Left hindlimb (tissue), 1 donor: ENCODE measurements around the gene MRTFA.
"Not testable (repeated sequence)": the region's sequence is repeated elsewhere in the genome, so short reads cannot be mapped to it uniquely, and the experiment has no call there.

Experiments used
- DNase-seq: peaks from one replicate; pipeline ENCODE4 v3.0.0-alpha.2; 2018

Gene MRTFA

DNA sequence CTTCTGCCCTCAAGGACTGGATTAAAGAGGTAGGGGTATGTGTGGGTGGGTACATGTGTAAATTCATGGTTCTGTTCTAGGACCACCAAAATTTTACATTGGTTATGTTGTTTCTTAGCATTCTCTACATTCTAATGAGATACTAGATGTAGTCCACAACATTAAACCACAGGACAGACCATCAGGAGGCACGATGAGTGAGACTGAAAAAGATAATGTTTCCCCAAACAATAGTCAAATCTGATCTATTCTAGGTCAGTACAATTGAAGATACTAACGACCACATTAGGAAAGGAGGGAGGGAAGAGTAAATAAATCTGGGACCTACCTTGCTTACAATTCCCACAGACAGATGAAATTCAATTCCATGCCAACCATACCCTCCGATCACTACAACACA lies 42.2 kb downstream of the MRTFA start:
- no peak for DNase-seq

DNA sequence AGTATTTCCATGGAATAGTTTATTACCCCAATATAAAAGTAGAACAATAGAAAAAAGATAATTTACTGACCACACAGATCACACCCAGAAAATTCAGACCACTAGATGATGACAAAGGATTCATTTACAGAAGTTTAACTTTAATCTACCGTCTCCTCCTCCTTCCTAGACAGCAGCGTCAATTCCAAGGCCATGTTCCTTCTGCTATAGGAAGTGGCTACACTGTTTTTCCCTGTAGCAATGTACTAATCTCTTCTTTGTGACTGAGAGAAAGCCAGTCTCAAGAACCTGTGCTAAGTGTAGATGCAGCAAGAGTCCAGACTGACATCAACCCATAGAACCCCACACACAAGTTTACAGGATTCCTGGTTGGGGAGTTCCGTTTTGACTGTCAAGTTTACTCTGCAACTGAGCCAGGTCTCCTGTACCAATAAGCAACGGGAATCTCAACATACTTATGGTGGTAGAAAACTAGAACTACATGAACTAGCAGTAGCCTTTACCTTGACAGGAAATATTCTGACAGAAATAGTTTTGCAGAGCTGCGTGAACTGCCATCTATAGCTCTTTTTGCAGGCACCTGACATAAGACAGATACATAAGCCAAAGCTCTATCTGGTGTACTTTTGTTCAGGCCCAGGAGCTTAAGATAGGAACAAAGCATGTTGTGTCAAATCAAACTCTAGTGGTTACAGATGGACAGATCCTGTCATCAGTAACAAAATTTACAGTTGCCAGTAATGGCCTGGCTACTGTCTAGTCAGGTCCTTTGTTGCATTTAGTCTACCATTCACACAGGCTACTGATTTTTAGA lies 42.9 kb downstream of the MRTFA start:
- no peak for DNase-seq

DNA sequence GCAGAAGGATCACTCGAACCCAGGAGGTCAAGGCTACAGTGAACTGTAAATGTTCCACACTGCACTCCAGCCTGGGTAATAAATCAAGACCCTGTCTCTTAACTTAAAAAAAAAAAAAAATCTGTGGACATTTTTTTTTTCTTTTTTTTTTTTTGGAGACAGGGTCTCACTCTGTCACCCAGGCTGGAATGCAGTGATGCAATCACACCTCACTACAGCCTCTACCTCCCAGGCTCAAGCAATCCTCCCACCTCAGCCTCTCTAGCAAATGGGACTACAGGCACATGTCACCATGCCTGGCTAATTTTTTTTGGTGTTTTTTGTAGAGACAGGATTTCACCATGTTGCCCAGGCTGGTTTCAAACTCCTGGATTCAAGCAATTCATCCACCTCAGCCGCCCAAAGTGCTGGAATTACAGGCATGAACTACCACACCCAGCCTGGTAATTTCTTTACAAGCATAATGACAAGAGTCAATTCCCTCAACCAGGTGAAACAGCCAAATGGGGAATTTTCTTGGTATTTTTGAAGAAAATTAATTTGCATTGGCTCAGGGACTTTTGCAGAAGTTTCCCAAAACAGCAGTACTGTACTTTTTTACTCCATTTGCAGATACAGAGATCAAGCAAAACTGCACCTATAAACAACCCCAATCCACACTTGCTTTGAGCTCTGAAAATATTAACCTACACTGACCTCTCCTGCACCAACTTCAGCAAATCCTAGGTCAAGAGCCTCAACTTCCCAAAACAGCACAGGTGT lies 44.0 kb downstream of the MRTFA start:
- no peak for DNase-seq

DNA sequence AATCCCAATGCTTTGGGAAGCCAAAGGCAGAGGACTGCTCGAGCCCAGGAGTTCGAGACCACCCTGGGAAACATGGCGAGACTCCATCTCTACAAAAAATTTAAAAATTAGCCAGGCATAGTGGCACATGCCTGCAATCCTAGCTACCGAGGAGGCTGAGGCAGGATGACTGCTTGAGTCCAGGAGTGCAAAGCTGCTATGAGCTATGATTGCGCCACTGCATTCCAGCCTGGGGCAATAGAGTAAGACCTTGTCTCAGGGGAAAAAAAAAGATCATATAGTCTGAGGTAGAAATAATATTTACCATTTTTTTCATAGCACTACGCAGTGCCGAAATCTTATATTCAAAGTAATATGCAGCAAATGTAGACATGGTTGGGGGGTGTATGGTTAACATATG lies 47.8 kb downstream of the MRTFA start:
- DNase-seq: no peak

DNA sequence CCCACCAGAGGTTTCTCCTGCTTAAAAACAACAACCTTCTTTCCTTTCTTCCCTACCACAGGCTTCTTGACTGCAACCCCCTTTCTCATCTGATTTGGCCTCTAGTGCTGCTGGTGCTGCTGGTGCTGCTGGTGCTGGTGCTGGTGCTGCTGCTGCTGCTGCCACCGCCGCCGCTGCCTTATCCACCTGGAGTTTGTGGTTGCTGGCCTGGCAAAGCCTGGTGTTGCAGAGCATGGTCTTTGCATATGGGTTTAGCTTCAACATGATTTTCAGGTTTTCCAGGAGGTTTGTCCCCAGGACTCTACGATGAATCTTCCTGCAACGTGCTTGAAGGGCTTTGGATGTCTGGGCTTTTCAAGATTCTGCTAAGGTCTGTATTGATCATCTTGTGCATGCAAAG lies 49.7 kb downstream of the MRTFA start:
- no peak for DNase-seq

DNA sequence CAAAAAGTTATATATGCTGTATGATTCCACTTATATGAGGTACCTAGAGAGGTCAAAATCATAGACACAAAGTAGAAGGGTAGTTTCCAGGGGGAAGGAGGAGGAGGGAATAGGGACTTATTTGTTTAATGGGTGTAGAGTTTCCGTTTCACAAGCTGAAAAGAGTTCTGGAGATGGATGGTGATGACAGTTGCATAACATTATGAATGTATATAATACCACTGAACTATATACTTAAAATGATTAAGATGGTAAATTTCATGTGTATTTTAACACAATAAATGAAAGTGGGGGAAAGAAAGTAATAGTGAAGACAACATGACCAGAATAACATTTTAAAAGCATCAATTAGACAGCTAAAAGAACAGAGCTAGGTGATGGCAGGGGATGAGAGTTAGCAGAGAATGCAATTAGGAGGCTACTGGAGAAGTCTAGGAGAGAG lies 51.2 kb downstream of the MRTFA start:
- DNase-seq: no peak

DNA sequence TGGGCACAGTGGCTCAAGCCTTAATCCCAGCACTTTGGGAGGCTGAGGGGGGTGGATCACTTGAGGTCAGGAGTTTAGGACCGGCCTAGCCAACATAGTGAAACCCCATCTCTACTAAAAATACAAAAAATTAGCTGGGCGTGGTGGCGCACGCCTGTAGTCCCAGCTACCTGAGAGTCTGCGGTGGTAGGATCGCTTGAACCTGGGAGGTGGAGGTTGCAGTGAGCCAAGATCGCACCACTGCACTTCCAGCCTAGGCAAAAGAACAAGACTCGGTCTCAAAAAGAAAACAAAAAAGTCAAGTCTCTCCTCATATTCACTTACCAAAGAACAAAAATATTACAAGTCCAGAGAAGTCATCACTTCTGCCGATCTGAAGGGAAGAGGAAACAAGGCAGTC lies 51.8 kb downstream of the MRTFA start:
- not testable (repeated sequence) for DNase-seq

DNA sequence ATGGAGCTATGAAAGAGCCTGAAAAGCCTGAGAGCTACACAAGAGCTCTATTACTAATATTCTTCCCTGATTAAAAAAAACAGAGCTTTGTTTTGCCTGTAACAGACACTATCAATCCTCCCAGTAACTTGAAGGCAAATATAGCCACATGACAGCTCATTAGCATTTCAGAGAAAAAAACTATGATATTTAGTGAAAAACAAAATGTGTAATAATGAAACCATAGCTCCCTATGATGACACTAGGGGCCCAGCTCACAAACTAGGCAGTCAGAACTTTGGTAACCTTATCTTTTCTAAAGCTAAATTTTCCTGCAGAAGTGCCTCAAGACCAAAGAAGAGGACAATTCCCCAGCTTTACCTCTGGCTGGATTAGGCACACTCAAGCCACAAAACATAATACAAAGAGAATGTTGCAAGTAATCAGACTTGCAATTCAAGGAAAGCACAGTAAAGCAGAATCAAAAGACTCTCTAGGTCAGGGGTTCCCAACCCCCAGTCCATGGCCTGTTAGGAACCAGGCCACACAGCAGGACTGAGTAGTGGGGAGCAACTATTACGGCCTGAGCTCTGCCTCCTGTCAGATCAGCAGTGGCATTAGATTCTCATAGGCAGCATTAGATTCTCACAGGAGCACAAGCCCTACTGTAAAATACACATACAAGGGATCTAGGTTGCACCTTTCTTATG lies 53.3 kb downstream of the MRTFA start:
- no peak for DNase-seq

DNA sequence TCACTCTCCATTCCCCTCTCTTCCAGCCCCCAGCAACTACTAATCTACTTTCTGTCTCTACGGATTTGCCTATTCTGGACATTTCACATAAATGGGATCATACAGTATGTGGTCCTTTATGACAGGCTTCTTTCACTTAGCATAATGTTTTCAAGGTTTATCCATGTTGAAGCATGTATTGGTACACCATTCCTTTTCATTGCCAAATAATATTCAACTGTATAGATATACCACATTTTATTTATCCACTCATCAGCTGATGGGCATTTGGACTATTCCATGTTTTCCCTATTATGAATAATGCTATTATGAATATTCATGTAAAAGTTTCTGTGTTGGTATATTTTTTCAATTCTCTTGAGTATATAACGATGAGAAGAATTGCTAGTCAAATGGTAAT lies 54.5 kb downstream of the MRTFA start:
- no peak for DNase-seq

DNA sequence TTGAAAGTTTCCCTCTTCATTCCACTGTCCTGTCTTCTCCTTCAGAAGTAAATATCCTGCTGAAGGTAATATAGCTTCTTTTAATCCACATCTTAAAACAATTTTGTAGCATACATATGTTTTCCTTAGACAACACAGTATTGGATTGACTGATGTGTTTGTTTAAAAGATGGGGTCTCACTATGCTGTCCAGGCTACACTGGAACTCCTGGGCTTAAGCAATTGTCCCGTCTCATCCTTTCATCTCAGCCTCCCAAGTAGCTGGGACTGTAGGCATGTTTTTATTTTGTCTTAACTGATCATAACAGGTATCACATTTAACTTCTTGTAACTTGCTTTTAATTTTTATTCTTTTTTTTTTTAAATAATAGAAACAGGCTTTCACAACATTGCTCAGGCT lies 55.9 kb downstream of the MRTFA start:
- no peak for DNase-seq

DNA sequence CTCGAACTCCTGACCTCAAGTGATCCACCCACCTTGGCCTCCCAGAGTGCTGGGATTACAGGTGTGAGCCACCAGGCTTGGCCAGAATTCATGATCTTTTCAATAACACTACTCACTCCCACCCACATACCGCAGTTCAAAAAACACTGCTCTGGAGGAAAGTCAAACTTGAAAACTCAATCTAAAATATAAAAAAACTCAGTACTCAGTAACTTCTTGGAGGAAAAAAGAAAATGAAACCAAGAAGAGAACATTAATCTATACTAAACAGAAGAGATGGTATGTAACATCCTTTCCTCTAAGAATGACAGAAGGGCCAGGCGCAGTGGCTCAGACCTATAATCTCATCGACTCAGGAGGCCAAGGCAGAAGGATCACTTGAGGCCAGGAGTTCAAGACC lies 58.3 kb downstream of the MRTFA start:
- DNase-seq: no peak

DNA sequence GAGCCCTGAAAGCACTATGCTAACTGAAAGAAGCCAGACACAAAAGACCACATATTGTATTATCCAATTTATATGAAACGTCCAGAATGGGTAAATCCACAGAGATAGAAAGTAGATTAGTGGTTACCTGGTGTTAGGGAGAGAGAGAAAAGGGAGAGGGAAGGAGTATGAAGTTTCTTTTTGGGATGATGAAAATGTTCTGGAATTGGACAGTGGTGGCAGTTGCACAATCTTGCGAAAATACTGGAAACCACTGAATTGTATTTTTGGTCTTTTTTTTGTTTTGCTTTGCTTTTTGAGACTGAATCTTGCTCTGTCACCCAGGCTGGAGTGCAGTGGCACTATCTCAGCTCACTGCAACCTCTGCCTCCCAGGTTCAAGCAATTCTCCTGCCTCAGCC lies 63.5 kb downstream of the MRTFA start:
- DNase-seq: no peak

DNA sequence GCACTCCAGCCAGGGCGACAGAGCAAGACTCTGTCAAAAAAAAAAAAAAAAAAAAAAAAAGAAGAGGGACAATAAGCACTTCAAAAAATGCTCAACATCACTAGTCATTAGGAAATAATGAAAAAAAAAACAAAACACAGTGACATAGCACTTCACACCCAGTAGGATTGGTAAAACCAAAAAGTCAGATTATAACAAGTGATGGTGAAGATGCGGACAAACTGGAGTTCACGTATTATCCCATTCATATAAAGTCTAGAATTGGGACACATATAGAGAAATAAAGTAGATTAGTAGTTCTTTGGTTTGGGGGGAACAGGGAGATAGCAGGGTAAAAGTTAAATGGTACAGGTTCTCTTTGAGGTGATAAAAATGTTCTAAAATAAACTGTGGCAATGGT lies 64.6 kb downstream of the MRTFA start:
- DNase-seq: no peak

DNA sequence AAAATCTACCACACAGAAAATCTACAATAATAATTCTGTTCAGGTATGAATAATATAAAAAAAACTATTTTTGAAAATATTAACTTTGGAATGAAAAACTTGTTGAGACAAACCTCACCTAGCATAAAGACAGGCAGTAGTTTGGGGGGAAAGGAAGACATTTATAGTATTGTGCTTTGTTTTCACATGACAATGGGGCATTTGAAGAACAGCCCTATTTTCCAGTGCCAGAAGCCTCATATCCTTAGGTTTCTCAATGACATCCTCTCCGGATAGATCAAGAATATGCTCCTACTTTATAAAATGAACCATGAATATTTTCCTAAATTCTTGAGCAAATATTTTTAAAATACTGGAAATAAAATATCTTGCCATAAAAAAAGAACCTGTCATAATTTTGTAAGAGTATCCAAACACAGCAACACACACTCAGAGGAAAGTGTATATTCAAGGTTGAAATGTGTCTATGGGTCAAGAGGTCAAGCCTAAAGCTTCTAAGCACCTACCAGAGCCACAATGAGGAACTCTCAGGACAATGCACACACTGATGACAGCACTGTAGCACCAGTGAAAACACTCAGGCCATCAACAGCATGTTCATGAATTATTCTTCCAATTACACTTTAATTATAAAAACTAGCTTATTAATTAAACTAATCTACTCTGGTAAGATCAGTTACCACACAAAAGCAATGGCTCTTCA lies 68.7 kb downstream of the MRTFA start:
- DNase-seq: no peak

DNA sequence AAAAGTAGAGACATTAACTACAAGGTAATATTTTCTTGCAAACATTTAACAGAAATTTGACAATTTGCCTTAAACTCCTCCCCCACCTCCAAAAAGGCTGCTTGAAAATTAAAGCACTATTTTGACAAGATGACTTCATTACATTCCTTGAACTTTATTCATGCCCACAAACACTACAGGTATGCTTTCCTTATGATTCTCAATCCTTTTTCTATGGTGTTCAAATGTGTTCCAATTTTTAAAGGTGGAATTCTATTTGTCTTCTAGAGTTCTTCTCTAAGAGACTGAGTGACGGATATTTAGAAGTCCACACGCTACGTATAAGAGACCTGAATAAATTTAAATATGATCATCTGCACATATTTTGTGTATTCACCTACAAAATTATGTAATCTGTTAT lies 69.4 kb downstream of the MRTFA start:
- no peak for DNase-seq

DNA sequence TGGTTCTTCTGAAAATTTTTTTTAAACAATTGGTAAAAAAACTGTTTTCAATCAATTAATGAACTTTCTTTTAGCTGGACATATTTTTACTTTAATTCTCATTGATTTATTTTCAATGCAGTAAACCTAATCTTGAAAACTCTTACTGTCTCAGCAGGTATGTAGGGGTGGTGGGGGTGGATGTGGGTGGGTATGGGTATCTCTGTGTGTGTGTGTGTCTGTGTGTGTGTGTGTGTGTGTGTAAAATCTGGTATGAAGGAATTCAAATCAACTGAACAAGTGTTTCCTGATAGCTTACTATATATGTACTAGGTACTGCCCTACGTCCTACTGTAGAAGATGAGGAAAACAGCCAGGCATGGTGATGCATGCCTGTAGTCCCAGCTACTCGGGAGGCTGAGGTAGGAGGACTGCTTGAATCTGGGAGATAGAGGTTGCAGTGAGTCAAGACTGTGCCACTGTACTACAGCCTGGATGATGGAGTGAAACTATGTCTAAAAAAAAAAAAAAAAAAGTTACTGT lies 75.5 kb downstream of the MRTFA start:
- DNase-seq: no peak

DNA sequence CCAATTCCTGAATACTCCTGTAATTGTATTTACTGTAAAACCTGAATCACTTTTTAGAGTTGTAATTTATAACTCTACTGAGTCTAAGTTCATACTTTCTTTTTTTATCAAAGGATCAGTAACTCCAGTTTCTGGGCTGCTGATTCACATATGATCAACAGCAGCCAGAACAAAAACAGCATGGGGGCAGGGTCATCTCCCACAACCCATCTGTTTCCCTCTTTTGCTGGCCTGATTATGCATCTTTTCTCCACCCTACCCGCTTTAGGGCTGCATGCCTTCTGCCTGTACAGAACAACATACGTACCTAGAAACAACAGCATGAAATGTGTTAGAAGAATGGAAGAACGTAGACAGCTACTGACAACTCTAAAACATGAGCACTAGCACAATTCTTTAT lies 76.0 kb downstream of the MRTFA start:
- no peak for DNase-seq

DNA sequence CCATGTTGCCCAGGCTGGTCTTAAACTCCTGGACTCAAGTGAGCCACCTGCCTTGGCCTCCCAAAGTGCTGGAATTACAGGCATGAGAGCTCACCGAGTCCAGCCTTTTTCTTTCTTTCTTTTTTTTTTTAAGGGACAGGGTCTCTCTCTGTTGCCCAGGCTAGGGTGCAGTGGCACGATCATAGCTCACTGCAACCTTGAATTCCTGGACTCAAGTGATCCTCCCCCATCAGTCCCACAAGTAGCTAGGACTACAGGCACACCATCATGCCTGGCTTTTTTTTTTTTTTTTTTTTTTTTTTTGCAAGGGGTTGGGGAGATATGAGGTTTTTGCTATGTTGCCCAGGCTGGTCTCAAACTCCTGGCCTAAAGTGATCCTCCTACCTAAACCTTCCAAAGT lies 78.5 kb downstream of the MRTFA start:
- no peak for DNase-seq

DNA sequence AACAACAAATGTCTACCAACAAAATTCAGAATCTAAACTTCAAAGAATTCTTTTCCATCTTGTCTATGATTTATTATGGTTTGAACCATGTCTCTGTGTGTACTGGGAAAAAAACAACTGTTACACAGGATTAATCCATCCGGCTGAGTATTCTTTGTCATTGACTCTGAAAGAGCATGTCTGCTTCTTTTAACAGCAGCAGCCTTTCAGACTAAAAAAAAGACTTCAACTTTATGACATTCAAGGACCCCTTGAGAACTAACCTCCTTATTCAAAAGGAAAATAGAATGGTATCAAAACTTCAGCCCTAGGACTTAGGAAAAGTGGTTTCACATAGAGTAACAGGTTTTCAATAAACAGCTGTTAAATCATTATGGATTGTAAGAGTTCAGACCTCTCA lies 79.9 kb downstream of the MRTFA start:
- DNase-seq: no peak

DNA sequence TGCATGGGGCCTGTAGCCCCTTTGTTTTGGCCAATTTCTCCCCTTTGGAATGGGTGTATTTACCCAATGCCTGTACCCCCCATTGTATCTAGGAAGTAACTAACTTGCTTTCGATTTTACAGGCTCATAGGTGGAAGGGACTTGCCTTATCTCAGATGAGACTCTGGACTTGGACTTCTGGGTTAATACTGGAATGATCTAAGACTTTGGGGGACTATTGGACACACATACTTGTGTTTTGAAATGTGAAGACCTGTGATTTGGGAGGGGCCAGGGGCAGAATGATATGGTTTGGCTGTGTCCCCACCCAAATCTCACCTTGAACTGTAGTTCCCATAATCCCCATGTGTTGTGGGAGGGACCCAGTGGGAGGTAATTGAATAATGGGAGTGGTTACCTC lies 82.5 kb downstream of the MRTFA start:
- not testable (repeated sequence) for DNase-seq

DNA sequence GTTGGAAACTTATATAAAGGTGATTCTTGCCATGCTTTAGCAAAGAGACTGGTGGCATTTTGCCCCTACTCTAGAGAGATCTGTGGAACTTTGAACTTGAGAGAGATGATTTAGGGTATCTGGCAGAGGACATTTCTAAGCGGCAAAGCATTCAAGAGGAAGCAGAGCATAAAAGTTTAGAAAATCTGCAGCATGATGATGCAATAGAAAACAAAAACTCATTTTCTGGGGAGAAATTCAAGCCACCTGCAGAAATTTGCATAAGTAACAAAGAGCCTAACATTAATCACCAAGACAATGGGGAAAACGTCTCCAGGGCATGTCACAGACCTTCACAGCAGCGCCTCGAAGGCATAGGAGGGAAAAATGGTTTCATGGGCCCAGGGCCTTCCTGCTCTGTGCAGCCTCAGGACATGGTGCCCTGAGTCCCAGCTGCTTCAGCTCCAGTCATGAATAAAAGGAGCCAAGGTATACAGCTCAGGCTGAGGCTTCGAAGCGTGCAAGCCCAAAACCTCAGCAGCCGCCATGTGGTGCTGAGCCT lies 83.4 kb downstream of the MRTFA start:
- DNase-seq: no peak

DNA sequence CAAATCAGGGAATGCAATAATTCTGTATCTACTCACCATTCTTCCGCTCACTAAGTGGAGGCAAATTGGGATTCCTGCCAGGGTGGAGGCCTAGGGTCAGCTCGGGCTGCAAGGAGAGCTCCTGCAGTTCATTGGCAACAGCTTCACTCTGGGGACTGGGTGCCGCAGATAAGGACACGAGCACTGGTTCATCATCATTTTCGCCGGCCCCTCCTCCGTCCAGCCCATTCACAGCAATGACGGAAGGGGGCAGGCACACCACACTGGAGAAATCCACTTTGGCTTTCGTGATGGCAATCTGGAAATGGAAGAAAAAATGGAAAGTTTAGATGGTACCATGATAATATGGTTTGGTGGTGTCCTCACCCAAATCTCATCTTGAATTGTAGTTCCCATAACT lies 84.4 kb downstream of the MRTFA start:
- DNase-seq: no peak

DNA sequence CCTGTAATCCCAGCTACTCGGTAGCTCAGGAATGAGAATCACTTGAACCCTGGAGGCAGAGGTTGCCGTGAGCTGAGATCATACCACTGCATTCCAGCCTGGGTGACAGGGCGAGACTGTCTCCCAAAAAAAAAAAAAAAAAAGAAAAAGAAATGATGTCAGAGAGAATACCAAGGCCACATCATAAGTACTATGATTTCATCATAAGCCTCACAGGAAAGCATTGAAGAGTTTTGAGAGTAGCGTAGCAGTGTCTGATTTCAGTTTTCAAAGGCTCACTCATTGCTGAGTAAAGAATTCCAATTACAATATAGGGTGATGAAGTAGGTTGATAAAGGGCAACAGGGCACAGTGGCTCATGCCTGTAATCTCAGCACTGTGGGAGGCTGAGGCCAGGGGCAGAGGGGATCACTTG lies 88.8 kb downstream of the MRTFA start:
- DNase-seq: no peak
